Endothelial cell (in vitro differentiated cells): ENCODE results near the gene PKP1. TPM values are rescaled to one million over a fixed set of nuclear protein-coding genes. Genes with fewer than 3 reads are reported as not detected.

ENCODE experiments used
- DNase-seq: peaks from one replicate; pipeline ENCODE4 v3.0.0; 2021; ENCODE audit warnings: low spot score
- H3K27ac Mint-ChIP-seq: one replicate; pipeline ENCODE4 v1.8.0; 2021; ENCODE audit warnings: mixed read lengths, inconsistent platforms; ENCODE audit not compliant: unreplicated experiment
- H3K27me3 Mint-ChIP-seq: one replicate; pipeline ENCODE4 v1.8.0; 2021; ENCODE audit warnings: mild to moderate bottlenecking, moderate library complexity, mixed read lengths, inconsistent platforms; ENCODE audit not compliant: unreplicated experiment
- H3K36me3 Mint-ChIP-seq: one replicate; pipeline ENCODE4 v1.8.0; 2021; ENCODE audit warnings: mild to moderate bottlenecking, low read depth, mixed read lengths, inconsistent platforms; ENCODE audit not compliant: unreplicated experiment
- H3K4me1 Mint-ChIP-seq: one replicate; pipeline ENCODE4 v1.8.0; 2021; ENCODE audit warnings: mild to moderate bottlenecking, mixed read lengths, inconsistent platforms; ENCODE audit not compliant: unreplicated experiment
- H3K4me3 Mint-ChIP-seq: one replicate; pipeline ENCODE4 v1.8.0; 2021; ENCODE audit warnings: mild to moderate bottlenecking, mixed read lengths, inconsistent platforms; ENCODE audit not compliant: unreplicated experiment
- H3K9me3 Mint-ChIP-seq: one replicate; pipeline ENCODE4 v1.8.0; 2021; ENCODE audit warnings: mixed read lengths, inconsistent platforms; ENCODE audit not compliant: unreplicated experiment
- total RNA-seq: library from RNA; stranded (reverse); fragmentation: NEBNext Ultra II Directional; extraction: Animal tissue kit (Norgen Biotek cat#: 25700); gene quantifications from one replicate; pipeline ENCODE4 v1.2.1, GENCODE V29; 2021; ENCODE audit not compliant: unreplicated experiment
- TF ChIP-seq, protein P1 (sequence below): fragments of 200-600 bp; sonication (generic); IDR thresholded peaks from one replicate; pipeline ENCODE4 v1.5.0; 2021; ENCODE audit warnings: antibody characterized with exemption; ENCODE audit not compliant: unreplicated experiment

Gene PKP1
- total RNA-seq, 1 donor from 2014 or later = 0.64 TPM

DNA sequence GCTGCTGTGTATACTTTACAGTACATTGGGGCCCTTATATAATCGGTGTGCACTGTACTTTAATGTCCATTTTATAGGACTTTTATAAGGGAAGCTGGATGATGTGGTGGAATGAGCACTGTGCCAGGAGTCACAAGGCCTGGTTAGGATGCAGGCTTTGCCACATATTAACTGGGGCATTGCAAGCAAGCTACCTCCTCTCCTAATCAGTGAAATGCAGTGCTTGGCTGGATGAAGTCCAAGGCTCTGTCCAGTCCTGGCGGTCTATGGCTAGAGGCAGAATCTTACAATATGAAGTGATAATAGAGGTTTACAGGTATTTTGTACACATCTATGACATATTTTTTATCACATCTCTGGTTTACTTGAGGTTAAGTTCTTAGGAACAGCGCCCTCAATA is 1.7 kb upstream of the PKP1 start:
- peaks cover 18% of the 10 kb centered on the region for H3K27me3 Mint-ChIP-seq
- no peak overlapping the region for H3K4me3 Mint-ChIP-seq
- TF ChIP-seq, protein P1, sequence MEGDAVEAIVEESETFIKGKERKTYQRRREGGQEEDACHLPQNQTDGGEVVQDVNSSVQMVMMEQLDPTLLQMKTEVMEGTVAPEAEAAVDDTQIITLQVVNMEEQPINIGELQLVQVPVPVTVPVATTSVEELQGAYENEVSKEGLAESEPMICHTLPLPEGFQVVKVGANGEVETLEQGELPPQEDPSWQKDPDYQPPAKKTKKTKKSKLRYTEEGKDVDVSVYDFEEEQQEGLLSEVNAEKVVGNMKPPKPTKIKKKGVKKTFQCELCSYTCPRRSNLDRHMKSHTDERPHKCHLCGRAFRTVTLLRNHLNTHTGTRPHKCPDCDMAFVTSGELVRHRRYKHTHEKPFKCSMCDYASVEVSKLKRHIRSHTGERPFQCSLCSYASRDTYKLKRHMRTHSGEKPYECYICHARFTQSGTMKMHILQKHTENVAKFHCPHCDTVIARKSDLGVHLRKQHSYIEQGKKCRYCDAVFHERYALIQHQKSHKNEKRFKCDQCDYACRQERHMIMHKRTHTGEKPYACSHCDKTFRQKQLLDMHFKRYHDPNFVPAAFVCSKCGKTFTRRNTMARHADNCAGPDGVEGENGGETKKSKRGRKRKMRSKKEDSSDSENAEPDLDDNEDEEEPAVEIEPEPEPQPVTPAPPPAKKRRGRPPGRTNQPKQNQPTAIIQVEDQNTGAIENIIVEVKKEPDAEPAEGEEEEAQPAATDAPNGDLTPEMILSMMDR = no peak
- no peak for DNase-seq
- no peak overlapping the region for H3K27ac Mint-ChIP-seq
- peaks cover 21% of the 10 kb centered on the region for H3K4me1 Mint-ChIP-seq
- no peaks in the 10 kb centered on the region for H3K36me3 Mint-ChIP-seq
- H3K9me3 Mint-ChIP-seq = no peaks in the 10 kb centered on the region

DNA sequence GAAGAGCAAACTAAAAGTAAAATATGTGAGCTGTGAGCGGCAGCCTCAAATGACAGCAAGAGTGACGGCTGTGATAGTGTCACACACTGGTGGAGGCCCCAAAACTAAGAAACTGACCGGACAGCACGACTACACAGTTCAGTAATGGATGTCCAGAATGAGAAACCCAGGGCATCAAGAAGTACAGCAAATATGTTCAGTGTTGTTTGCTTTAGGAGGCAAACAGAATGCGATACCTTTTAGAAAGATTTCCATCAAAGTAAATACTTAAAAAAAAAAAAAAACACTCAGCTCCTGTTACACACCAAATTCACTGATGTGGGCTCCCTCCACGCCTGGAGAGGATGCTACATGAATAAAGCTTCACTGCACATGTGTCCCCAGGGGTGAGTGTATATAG is 1.1 kb upstream of the PKP1 start:
- TF ChIP-seq, protein P1 = no peak
- Mint-ChIP-seq H3K27ac (no peak overlapping the region), H3K36me3 (no peaks in the 10 kb centered on the region), H3K27me3 (peaks cover 16% of the 10 kb centered on the region), H3K9me3 (no peaks in the 10 kb centered on the region), H3K4me3 (no peak overlapping the region), H3K4me1 (peaks cover 19% of the 10 kb centered on the region)
- DNase-seq = no peak

DNA sequence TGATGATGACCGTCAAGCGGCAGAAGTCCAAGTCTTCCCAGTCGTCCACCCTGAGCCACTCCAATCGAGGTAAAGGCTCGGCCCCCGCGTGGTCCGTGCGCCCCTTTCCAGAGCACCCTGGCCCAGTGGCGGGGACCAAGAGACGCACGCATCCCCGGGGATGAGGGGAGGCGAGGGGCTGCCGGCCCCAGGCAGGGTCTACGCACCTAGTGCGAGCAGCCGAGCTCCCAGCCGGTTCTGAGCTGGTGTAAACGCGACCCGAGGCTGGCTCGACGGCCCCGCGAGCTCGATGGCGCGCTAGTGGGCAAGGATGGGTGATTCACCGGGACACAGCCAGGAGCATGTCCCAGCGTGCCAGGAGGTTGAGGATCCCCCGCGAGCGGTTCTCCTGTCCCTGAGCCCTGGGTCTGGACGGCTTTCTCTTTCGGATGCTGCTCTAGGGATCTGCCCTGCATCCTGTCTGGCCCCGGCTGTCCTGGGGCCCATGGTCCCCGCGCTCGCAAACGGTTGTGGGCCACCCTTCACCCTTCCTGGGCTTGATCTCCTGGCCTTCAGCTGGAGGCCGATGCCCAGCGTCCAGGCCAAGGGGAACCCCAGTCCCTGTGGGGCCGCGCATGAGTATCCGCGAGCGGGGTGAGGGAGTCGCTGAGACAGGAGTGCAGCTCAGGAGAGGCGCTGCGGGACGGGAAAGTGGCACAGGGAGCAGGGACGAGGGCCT is 689 bp downstream of the PKP1 start:
- Mint-ChIP-seq H3K27ac (no peak overlapping the region), H3K36me3 (no peaks in the 10 kb centered on the region), H3K9me3 (no peaks in the 10 kb centered on the region), H3K4me3 (no peak overlapping the region), H3K27me3 (peaks cover 14% of the 10 kb centered on the region), H3K4me1 (peaks cover 10% of the 10 kb centered on the region)
- no peak for DNase-seq
- TF ChIP-seq, protein P1 = no peak

DNA sequence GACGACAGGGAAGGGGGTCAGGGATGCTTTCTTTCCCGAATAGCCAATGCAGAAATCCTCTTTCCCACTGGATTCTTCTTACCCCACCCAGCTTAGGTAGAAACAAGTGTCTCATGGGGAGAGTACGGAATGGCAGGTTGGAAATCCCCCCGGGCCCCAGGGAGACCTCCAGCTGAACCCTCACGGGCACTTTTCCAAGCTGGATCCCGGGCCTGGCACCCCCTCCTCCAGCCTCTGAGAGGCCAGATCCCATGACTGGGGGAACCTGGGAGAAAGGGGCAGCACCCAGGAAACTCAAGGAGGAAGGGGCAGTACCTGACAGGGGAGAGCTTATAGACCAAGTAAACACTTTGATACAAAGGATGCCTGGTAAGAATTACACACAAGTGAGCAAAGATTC is 1.3 kb downstream of the PKP1 start:
- Mint-ChIP-seq H3K9me3 (no peaks in the 10 kb centered on the region), H3K4me1 (peaks cover 9% of the 10 kb centered on the region), H3K4me3 (no peak overlapping the region), H3K36me3 (no peaks in the 10 kb centered on the region), H3K27ac (no peak overlapping the region), H3K27me3 (peaks cover 15% of the 10 kb centered on the region)
- no peak for DNase-seq
- TF ChIP-seq, protein P1 = no peak

DNA sequence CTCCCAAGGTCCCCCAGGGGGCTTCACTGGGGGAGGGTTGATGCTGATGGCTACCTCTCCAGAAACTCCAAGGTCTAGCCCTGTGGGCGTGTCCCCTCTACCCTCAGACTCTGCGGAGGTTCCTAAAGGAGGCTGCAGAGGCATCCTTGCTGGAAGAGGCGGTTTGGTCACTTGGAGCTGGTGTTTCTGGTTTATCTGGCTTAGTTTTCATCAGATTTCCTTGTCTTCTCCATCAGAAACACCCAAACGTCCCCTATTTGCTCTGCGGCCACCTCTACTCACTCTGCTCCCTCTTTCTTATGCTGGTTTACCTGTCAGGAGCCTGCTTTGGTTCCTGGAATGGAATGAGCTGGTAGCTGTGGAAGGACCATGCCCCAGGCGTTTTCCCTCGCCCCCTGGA is 2.5 kb downstream of the PKP1 start:
- DNase-seq = no peak
- peaks cover 17% of the 10 kb centered on the region for H3K27me3 Mint-ChIP-seq

More for the DNA sequence above, 2.5 kb downstream of the PKP1 start:
- peaks cover 4% of the 10 kb centered on the region for H3K36me3 Mint-ChIP-seq
- TF ChIP-seq, protein P1 = no peak
- H3K9me3 Mint-ChIP-seq = no peaks in the 10 kb centered on the region
- no peak overlapping the region for H3K27ac Mint-ChIP-seq
- H3K4me3 Mint-ChIP-seq = no peak overlapping the region
- H3K4me1 Mint-ChIP-seq = peaks cover 11% of the 10 kb centered on the region
